Gastroesophageal sphincter (tissue), 4 donors: ENCODE results near the gene MYPOP. TPM values are rescaled to one million over a fixed set of nuclear protein-coding genes. Genes with fewer than 3 reads are reported as not detected.

Source experiments
- ATAC-seq: fragments of 150-250 bp; one replicate; pipeline ENCODE4 v1.9.1; 2016; ENCODE audit warnings: mild to moderate bottlenecking, moderate library complexity
- H3K27ac ChIP-seq, 4 donors: fragments of 200-600 bp; sonication (generic) in 3 of 4; 1 replicate in 3 of 4; 2 replicates in 1 of 4; pipeline ENCODE4 v1.5.1; 2016 to 2019
- H3K27me3 ChIP-seq: fragments of 200-600 bp; sonication (generic); one replicate; pipeline ENCODE4 v1.5.1; 2019
- H3K36me3 ChIP-seq, 2 donors: fragments of 200-600 bp; sonication (generic); one replicate each; pipeline ENCODE4 v1.5.1; 2019; ENCODE audit warnings: control low read depth in 1 of 2
- H3K4me1 ChIP-seq, 3 donors: fragments of 200-600 bp; sonication (generic); 1 replicate in 2 of 3; 2 replicates in 1 of 3; pipeline ENCODE4 v1.5.1; 2016 to 2019; ENCODE audit warnings: control low read depth in 2 of 3
- H3K4me3 ChIP-seq, 2 donors: fragments of 200-600 bp; sonication (generic); one replicate each; pipeline ENCODE4 v1.5.1; 2019; ENCODE audit warnings: mild to moderate bottlenecking in 1 of 2, moderate library complexity in 1 of 2
- H3K9me3 ChIP-seq, 3 donors: fragments of 200-600 bp; sonication (generic); one replicate each; pipeline ENCODE4 v1.5.1; 2017 to 2019; ENCODE audit warnings: control low read depth in 2 of 3
- CTCF ChIP-seq, 4 experiments: fragments of 200-600 bp in 2 of 4; fragments of 450-650 bp in 2 of 4; sonication (generic) in 1 of 4; IDR thresholded peaks; one replicate each; pipeline ENCODE4 v1.5.1; 2017 to 2019; ENCODE audit warnings: antibody characterized with exemption in 4 of 4, mild to moderate bottlenecking in 2 of 4, moderate library complexity in 2 of 4
- EP300 ChIP-seq: sonication (generic); formaldehyde crosslinking; IDR thresholded peaks from one replicate; pipeline ENCODE4 v1.6.1; 2017; ENCODE audit warnings: antibody characterized with exemption, mild to moderate bottlenecking
- POLR2A ChIP-seq, 2 donors: fragments of 450-650 bp; IDR thresholded peaks; one replicate each; pipeline ENCODE4 v1.6.1; 2017; ENCODE audit warnings: antibody characterized with exemption in 2 of 2, mild to moderate bottlenecking in 2 of 2, moderate library complexity in 1 of 2
- POLR2AphosphoS5 ChIP-seq: sonication (generic); formaldehyde crosslinking; IDR thresholded peaks from one replicate; pipeline ENCODE4 v1.6.1; 2017; ENCODE audit warnings: antibody characterized with exemption
- WGBS, 2 donors: methylation state at CpG; one replicate each; pipeline ENCODE4 v1.1.5; 2018; ENCODE audit warnings: low coverage in 1 of 2; 5-methylcytosine and 5-hydroxymethylcytosine counted together
- total RNA-seq, 4 donors: library from RNA; depleted of rRNA; stranded (reverse); fragments of >200 nt; gene quantifications; one replicate each; pipeline ENCODE4 v1.1.0, GENCODE V29; 2016

MYPOP gene
- total RNA-seq, 4 donors from 2014 or later = 1.3 to 4.6 (median 2.8) TPM

GRCh38 chr19:45887200-45887710, 15.2 kb downstream of the MYPOP start:
- Histone ChIP-seq H3K4me1 (peaks cover 0 to 47% (median 34%) of the 10 kb centered on the region in 3 donors), H3K27me3 (no peaks in the 10 kb centered on the region), H3K36me3 (peaks cover 0 to 32% of the 10 kb centered on the region in 2 donors), H3K4me3 (peak overlapping the region; percentile 47 to 78), H3K9me3 (no peaks in the 10 kb centered on the region), H3K27ac (peak overlapping the region; percentile 73 to 93 (median 90))
- no peak for ATAC-seq
- WGBS, 2 donors = 49 to 51% methylated on average over 7 to 9 of the region's 10 CpGs
- TF ChIP-seq EP300 (no peak), CTCF (IDR thresholded peaks at IDR 0.05) (no peak), POLR2A (IDR thresholded peaks at IDR 0.05) (no peak), POLR2AphosphoS5 (no peak)

GRCh38 chr19:45886427-45887199, 15.8 kb downstream of the MYPOP start:
- H3K36me3 ChIP-seq = peaks cover 0 to 36% of the 10 kb centered on the region in 2 donors
- peak; percentile 91 for ATAC-seq
- peak in 1 of 2 donors; percentile 29 for TF ChIP-seq POLR2A (IDR thresholded peaks at IDR 0.05)
- peak; percentile 70 for TF ChIP-seq POLR2AphosphoS5
- peak in 1 of 4 experiments; percentile 1 for TF ChIP-seq CTCF (IDR thresholded peaks at IDR 0.05)
- no peak for TF ChIP-seq EP300
- 0% methylated on average over 3 to 4 of the region's 32 CpGs for WGBS, 2 donors
- no peaks in the 10 kb centered on the region for H3K27me3 ChIP-seq
- no peaks in the 10 kb centered on the region for H3K9me3 ChIP-seq
- peak overlapping the region; percentile 73 to 93 (median 90) for H3K27ac ChIP-seq
- peaks cover 0 to 53% (median 34%) of the 10 kb centered on the region in 3 donors for H3K4me1 ChIP-seq
- peak overlapping the region; percentile 47 to 78 for H3K4me3 ChIP-seq

GRCh38 chr19:45885556-45886426, 16.6 kb downstream of the MYPOP start, which contains the start of gene IRF2BP1:
IRF2BP1 (minus strand) TSS chr19:45886141; CDS start chr19:45885774, 367 bp downstream.
- Histone ChIP-seq H3K27me3 (no peaks in the 10 kb centered on the region), H3K27ac (peak within 1 kb of the TSS; percentile 73 to 93 (median 90)), H3K9me3 (no peaks in the 10 kb centered on the region), H3K4me1 (peaks cover 0 to 53% (median 34%) of the 10 kb centered on the region in 3 donors), H3K36me3 (peaks cover 0 to 30% of the 10 kb centered on the region in 2 donors), H3K4me3 (peak within 1 kb of the TSS; percentile 47 to 78)
- no peak for TF ChIP-seq EP300
- TF ChIP-seq CTCF (IDR thresholded peaks at IDR 0.05) = peak in 2 of 4 experiments; percentile 16 to 21
- peak; percentile 65 for TF ChIP-seq POLR2AphosphoS5
- peak; percentile 49 to 68 for TF ChIP-seq POLR2A (IDR thresholded peaks at IDR 0.05)
- WGBS, 2 donors = 0% methylated on average over 2 of the region's 107 CpGs; no CpG with 5 or more reads in 1 of the 2 donors
- ATAC-seq = peak; percentile 91

- Histone ChIP-seq H3K27me3 (no peaks in the 10 kb centered on the region), H3K27ac (peak overlapping the region; percentile 29 to 93 (median 90)), H3K4me3 (peak overlapping the region; percentile 47 to 78), H3K9me3 (no peaks in the 10 kb centered on the region), H3K4me1 (peaks cover 0 to 53% (median 34%) of the 10 kb centered on the region in 3 donors), H3K36me3 (peaks cover 0 to 21% of the 10 kb centered on the region in 2 donors)
- TF ChIP-seq CTCF (IDR thresholded peaks at IDR 0.05) (no peak), EP300 (no peak), POLR2AphosphoS5 (no peak), POLR2A (IDR thresholded peaks at IDR 0.05) (no peak)
- WGBS, 2 donors = 93% methylated on average over 11 of the region's 72 CpGs; no CpG with 5 or more reads in 1 of the 2 donors
- no peak for ATAC-seq
Measured at GRCh38 chr19:45884682-45885555, 17.5 kb downstream of the MYPOP start.
